ENCODE results near the gene IER5L.
A peak's percentile ranks its signal among the peaks of the same experiment; 100 is the strongest.

Gene IER5L

DNA sequence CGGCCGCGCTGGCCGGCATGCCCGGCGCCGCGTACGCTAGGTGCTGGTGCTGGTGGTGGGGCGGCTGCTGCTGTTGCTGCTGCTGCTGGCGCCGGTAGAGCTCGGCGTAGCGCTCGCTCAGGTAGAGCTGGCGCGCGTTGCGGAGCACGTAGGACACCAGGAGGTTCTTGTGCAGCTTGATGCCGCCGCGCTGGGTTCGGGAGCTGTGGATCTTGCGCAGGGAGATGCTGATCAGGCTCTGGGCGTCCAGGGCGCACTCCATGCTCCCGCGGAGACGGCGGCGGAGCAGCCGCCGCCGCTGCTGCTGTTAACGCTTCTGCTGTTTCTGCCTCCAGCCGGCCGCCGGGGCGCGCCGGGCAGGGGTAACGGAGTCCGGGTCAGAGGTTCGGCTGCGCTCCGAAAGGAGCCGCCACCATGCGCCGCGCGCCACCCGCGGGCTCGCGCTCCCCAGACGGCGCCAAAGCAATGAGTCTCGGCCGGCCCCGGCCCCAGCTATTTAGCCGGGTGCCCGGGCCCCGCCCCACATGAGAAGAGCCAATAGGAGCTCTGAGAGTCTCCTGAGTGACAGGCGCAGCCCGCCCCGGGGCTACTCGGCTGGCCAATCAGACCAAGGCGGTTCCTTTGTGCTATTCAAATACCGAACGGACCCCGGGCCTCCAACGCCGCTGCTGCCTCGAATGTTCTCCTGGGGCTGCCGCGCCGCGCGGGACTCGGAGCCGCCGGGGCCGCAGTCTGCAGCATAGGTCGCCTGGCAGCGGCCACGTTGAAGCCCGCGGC lies at the start of gene IER5L:
IER5L (minus strand) TSS at position 471 of the 777 bp plus-strand sequence; CDS start at position 262, 209 bp downstream.
- peak; percentile 89 to 92 for DNase-seq (ENCODE audit: low read depth in 1 of 2, low spot score in 1 of 2)

DNA sequence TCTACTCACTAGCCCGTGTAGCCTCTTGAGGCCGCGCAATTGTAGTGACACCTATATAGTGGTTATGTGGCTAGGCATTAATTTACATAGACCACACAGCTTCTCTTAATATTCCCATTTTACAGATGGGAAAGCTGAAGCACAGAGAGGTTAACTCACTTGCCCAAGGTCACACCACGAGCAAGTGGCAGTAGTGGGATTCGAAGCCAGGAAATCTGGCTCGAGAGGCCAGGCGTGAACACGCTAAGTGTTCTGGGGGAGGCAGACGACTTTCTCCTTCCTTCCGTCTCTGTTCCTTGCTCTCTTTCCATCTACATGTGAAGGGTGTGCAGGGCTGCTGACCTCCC lies 49.8 kb upstream of the IER5L start:
- DNase-seq (ENCODE audit: low read depth in 1 of 2, low spot score in 1 of 2), result no peak

DNA sequence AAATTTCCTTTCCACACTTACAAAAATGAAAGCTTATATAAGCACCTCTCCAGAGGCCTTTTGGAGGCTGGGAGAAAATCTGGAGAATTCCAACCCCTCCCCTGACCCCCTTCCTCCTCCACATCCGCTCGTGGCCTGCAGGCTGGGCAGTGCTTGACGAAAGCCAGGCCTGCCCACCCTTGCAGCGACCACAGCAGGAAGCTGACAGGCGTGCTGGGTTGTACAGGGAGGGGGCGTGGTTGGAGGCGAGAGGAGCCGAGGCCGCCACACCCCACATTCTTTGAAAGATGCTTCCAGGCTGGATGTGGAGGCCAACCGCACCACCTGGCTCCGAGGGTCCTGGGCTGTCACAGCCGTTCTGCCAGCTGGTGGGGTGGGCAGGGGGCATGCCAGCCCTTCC lies 47.8 kb upstream of the IER5L start:
- no peak for DNase-seq (ENCODE audit: low read depth in 1 of 2, low spot score in 1 of 2)

DNA sequence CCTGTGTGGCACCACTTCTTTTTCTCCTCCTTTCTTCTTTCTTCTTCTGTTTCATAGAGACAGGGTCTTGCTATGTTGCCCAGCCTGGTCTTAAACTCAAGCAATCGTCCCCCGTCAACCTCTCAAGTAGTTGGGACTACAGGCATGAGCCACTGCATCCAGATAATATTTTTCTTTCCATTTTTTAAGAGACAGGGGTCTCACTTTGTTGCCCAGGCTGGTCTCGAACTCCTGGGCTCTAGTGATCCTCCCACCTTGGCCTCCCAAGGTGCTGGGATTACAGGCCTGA lies 47.4 kb upstream of the IER5L start:
- DNase-seq (ENCODE audit: low read depth in 1 of 2, low spot score in 1 of 2), result no peak

DNA sequence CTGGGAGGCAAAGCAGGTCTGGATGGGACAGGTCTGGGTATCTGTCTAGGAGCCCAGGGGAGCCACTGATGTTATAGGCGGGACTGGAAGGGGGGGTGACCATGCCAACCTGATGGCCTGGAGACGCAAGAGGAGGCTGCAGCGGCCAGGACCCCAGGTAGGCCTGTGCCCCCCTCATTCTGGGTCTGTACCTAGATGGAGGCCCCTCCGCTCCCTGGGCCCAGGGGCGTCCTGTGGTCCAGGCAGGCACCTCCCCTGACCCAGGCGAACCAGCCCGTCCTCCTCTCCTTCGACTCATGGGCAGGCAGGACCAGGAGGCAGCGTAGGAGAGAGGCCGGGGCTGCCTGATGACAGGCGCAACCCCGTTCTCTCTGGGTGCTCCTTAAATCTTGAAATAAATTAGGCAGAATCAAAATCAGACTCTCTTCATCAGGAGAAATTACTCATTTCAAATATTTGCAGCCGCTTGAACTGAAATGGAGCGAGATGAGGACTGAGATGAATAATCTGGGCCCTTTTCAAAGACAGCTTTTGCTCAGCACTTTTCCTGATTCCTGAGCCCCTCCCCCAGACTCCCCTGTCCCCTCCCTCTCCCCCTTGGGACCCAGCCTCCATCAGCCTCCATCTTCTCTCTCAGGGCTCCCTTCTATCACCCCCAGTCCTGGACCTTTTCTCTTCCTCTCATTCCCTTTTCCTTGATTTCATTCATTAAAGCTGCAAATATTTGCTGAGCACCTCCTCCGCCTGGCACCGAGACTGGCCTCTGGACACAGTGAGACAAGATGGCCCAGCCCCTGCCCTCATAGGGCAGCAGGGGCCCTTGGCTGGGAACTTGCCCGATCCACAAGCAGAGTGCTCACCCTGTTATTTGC lies 46.8 kb upstream of the IER5L start:
- no peak for DNase-seq (ENCODE audit: low read depth in 1 of 2, low spot score in 1 of 2)

DNA sequence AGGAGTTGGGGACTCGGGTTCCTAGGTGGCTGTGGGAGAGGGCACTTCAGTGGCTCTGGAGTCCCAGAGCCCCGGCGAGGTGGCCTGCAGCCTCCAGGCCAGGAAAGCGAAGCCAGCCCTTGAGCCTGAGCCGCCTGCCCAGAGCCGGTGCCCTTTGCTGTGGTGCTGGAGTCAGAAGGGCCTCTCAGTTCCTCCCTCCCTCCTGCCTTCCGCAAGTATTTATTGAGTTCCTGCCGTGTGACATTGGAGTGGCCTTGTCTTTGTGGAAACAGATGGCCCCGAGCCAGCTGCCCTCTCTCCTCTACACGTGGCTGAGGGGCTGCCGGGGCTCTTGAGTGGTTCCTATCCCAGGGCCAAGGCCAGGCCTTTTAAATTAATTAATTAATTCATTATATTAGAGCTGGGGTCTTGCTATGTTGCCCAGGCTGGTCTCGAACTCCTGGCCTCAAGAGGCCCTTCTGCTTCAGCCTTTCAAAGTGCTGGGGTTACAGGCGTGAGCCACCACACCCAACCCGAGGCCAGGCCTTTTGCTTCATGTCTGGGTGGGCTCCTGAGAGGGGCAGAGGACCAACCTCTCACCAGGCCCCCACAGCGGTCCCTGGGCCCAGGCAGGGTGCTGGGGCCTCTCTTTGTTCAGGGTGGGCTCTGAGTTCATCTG lies 45.6 kb upstream of the IER5L start:
- no peak for DNase-seq (ENCODE audit: low read depth in 1 of 2, low spot score in 1 of 2)

DNA sequence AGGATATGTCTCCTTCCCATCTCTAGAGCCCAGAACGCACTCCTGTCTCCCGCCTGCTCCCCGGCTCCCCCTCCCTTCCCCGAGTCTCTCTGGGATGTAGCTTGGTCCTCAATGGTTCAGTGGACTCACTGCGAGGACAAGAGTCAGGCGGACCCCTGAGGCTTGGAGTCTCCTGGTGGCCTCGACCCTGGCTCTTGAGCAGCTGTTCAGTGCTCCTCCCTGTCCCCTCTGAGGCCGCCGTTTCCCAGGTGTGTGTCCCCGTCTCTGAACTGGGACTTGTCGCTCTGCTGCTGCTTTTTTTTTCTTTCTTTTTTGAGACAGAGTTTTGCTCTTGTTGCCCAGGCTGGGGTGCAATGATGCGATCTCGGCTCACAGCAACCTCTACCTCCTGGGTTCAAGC lies 44.8 kb upstream of the IER5L start:
- no peak for DNase-seq (ENCODE audit: low read depth in 1 of 2, low spot score in 1 of 2)

DNA sequence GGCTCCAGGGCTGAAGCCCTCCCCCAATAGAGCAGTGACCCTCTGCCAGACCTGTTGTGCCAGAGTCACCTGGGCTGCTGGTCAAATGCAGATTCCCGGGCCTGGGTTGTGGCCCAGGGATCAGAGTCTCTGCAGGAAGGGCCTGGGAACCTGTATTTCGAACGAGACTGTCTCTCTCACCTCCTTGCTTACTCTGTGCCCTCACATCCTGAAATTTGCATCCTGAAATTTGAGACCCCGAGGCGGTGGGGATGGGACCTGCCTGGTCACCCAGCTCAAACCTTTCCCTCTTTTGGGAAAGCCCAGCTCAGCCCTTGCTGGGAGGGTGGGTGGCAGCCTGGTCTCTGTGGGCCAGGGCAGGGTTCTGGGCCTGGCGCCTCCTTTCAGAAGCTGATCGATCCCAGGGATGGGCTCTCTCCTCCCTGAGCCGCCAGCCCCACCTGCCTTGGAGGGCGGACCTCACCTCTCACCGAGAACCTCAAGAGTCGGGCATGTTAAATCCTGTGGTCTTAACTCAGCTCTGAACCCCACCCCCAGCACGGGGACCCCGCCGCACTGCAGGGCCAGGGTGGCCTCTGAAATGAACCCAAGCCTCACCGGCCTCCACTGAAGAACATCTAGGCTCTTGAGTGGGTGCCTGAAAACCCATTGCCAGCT lies 44.0 kb upstream of the IER5L start:
- DNase-seq (ENCODE audit: low read depth in 1 of 2, low spot score in 1 of 2), result no peak

DNA sequence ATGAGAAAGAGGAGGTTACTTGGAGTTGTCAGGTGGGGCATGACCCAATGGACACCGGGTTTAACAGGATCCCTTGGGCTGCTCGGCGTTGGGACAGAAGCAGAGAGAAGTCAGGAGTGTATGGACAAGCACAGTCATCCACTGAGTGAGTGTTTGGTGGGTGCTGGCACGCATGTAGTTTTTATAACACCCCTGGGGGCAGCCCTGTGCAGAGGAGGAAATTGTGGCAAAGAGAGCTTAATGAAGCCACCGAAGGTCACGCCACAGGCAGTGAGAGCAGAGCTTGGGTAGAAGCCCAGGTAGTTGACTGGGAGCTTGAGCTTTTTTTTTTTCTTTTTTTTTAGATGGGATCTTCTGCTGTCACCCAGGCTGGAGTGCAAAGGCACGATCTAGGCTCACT lies 43.2 kb upstream of the IER5L start:
- DNase-seq (ENCODE audit: low read depth in 1 of 2, low spot score in 1 of 2), result no peak

DNA sequence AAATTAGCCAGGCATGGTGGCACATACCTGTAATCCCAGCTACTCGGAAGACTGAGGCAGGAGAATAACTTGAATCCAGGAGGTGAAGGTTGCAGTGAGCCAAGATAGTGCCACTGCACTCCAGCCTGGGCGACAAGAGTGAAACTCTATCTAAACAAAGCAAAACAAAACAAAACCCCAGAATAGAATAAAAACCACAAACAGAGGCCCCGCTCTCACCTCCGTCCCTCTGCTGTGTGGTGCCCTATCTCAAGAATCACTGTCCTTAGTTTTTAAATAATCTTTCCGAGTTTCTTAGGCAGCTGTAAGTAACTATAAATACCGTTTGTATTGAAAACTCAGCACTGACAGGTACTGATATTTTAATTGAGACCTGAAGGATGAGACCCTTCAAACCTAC lies 42.7 kb upstream of the IER5L start:
- no peak for DNase-seq (ENCODE audit: low read depth in 1 of 2, low spot score in 1 of 2)

DNA sequence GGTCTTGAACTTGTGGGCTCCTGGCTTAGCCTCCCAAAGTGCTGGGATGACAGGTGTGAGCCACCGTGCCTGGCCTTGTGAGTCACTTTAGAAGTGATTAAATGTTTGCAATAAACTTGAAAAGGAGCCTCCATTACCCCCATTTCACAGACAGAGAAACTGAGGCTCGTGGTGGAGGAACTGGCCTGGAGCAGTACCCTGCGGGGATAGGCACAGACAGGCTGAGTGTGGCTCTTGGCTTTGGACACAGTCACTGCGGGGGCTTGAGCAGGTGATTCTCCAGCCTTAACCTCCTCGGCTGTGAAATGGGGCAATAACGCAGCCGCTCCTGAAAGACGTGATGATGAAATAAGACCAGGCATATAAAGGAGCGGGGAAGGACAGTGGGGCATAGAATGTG lies 40.9 kb upstream of the IER5L start:
- DNase-seq (ENCODE audit: low read depth in 1 of 2, low spot score in 1 of 2), result no peak

DNA sequence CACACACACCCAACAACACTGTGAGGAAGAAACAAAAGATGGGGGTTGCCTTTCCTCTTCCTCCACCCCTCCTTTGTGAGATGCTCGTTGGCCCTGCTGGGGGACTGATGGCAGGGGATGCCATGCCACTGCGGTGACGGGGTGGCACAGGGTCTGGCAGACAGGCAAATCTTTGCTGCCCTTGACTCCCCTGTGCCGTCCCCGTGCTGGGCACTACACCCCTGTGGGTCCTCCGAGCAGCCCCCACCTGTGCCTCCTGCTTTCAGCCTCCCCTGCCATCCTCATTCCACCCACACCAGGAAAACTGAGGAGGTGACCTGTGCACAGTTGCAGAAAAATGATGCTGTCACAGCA lies 40.2 kb upstream of the IER5L start:
- no peak for DNase-seq (ENCODE audit: low read depth in 1 of 2, low spot score in 1 of 2)

DNA sequence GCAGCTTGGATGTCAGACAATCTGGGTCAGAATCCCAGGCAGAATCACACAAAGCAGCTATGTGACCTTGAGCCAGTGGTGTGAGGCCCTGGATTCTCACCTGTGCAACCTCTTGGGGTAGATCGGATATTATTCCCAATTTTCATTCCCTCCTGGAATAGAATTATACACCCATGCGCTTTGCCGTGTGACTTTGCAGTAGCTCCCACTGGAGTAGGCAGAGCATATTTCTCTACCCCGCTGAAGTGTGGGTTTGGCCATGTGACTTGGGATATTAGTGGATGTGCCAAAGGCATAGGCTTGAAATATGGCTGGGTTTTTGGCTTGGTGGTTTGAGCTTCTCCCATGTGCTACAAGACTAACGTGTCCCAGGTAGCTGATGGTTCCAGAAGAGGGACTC lies 35.5 kb upstream of the IER5L start:
- no peak for DNase-seq (ENCODE audit: low read depth in 1 of 2, low spot score in 1 of 2)

DNA sequence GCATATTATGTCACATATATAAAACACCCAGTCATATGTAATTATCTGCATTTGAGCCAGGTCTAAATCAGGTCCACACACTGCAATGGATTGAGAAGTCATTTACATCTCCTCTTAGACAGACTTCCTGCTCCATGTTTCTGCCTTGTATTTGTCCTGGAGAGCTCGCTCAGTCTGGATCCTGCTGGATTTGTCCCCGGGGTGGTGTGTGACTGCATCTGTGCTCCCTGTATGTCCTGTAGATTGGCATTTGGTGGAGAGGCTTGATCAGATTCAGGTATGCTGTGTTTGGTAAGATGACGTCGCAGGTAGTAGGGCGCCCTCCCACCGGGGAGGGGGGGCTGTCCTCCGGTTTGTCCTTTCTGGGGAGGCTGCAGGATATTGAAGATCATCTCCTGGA lies 33.6 kb upstream of the IER5L start:
- DNase-seq (ENCODE audit: low read depth in 1 of 2, low spot score in 1 of 2), result no peak

DNA sequence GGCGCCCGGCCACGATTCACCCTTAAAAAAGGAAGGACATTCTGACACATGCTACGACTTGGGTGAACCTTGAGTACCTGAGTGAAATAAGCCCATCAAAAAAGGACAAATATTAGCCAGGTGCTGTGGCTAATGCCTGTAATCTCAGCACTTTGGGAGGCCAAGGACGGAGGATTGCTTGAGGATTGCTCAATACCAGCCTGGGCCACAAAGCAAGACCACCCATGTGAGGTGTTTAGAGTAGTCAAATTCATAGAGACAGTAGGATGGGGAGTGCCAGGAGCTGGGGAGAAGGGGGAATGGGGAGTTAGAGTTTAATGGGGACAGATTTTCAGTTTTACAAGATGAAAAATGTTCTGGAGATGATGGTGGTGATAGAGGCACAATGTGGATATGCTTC lies 32.1 kb upstream of the IER5L start:
- DNase-seq (ENCODE audit: low read depth in 1 of 2, low spot score in 1 of 2), result no peak

DNA sequence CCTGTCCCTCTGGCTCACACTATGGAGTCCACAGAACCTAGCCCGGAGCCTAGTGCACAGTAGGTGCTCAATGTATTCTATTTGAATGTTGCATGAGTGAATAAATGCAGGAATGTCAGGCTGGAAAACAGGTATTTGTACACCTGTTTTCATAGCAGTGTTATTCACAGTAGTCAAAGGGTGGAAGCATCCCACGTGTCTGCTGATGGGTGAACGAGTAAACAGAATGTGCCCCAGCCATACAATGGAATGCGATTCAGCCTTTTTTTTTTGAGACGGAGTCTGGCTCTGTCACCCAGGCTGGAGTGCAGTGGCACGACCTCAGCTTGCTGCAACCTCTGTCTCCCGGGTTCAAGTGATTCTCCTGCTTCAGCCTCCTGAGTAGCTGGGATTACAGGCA lies 31.5 kb upstream of the IER5L start:
- DNase-seq (ENCODE audit: low read depth in 1 of 2, low spot score in 1 of 2), result no peak

DNA sequence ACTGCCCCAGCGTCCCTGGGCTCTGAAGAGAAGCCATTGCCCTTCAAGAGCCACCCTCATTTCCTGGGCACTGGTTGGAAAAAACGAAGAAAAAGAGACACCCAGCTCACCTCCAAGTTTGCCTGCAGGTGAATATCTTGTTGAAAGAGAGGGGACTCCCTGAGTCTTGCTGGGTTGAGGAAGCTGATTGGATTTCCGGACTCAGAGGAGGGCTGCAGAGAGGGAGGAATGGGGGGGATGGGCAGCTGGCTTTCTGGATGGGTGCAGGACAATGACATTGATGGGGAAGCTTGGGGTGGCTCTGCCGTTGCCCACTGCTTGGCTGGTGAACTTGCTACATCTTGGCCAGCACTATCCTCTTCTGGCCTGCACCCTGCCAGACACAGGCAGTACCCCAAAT lies 31.0 kb upstream of the IER5L start:
- DNase-seq (ENCODE audit: low read depth in 1 of 2, low spot score in 1 of 2), result no peak

DNA sequence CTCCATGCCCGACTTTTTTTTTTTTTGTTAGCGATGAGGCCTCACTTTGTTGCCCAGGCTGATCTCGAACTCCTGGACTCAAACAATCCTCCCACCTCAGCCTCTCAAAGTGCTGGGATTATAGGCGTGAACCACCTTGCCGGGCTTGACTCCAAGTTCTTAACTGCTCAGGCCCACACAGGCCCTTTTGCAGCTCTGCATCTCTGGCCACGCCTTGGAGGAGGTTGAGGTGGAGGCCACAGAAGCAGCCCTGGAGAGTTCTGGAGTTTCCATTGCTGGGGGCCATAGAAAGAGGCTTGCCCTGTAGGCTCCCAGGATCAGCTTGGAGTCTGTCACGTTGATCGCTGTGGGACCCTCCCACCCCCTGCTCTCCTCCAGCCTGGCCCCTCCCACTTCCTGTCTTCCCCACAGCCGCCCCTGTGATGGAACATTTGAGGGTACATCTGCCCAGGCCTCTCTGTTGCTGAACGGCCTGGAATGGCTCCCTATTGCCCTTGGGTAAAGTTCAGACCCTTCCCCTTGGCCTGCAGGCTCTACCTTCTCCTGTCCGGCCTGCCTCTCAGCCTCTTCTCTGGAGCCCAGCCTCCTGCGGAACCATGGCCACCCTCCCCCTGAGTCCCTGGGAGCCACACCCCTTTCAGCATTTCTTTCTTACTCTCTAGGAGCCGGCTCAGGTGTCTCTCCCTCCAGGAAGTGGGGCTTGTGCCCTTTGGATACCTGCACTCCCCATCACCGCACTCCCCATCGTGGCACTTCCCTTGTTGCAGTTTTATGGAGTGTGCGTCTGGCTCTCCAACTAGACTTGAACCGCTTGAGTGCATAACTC lies 30.4 kb upstream of the IER5L start:
- DNase-seq (ENCODE audit: low read depth in 1 of 2, low spot score in 1 of 2), result peak in 1 of 2 donors; percentile 11

DNA sequence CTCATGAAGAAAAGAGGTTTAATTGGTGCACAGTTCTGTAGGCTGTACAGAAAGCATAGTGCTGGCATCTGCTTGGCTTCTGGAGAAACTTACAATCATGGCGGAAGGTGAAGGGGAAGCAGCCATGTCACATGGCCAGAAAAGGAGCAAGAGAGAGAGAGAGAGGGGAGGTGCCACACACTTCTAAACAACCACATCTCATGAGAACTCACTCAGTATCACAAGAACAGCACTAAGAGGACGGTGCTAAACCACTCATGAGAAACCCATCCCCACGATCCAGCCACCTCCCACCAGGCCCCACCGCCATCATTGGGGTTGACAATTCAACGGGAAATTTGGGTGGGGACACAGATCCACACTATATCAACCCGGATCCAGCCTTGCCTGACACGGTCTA lies 28.8 kb upstream of the IER5L start:
- DNase-seq (ENCODE audit: low read depth in 1 of 2, low spot score in 1 of 2), result no peak

DNA sequence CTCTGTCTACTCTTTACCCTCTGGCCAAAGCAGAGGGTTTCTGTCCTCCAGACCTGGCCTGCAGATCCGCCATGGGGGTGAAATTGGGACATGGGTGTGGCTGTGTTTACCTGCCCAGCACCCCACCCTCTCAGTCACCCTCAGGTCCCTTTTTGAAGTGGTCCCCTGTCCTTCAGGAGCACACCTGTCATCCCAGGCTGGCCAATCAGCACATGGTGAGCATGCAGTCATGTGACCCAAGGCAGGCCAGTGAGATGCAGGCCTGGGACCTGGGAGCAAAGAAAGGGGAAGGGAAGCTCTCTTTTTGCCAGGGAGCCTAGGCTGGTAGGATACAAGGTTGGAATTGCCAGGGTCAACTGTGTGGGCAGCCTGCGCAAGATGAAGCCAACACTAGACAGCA lies 28.3 kb upstream of the IER5L start:
- no peak for DNase-seq (ENCODE audit: low read depth in 1 of 2, low spot score in 1 of 2)

DNA sequence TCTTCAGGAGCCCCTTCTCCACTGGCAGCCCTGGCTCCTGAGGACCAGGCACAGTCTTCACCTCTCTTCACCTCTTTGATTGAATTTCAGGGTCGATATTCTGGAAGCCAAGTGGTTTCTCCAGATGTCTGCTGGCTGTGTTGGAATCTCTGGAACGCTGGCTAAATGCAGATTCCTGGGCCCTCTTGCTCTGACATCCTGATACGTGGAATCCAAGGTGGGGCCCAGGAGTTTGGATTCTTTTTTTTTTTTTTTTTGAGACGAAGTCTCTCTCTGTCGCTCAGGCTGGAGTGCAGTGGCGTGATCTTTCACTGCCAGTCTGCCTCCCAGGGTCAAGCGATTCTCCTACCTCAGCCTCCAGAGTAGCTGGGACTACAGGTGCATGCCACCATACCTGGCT lies 26.8 kb upstream of the IER5L start:
- no peak for DNase-seq (ENCODE audit: low read depth in 1 of 2, low spot score in 1 of 2)

Data from stimulated activated CD4-positive, alpha-beta T cell treated with anti-CD3 and anti-CD28 coated beads, Interleukin-15, amount 100 ng/mL, for 1 hour (primary cell).